Measurements from ENCODE around the gene PPFIBP1.

DNA sequence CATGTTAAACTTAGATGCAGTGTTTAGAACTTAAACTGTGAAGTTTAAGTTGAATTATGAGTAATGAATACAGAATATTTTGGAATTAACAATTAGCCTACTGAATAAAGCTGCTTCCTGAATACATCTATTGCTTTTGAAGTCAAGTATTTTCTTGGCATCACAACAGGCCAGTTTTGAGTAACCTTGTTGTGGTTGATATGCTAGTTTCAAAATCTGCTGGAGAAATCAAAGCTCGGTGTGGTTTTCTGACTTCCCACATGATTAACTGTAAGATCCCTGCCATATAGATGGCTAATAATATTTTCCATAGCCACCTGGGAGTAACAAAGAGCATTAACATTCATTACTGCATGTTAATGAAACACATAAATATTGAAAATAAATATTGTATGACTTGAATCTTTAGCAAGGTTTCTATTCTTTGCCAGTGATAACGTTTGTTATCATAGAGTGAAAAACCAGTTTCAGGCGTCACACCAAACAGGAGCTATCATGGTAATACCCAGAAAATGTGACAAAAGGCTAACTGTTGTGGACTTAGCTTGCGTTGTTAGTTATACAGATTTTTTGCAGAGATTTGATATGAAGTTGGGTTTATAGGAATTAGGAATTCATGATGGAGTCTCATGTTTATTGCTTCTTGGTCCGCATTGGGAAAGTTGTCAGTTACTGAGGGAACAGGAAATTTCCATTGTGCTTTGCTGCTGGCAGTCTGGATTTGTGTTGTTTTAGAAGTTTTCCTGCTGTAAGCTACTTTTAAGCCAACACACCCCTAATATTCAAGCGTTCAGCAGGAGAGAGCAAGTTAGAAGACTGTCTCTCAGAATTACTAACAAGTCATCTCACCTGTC, 32.1 kb downstream of the PPFIBP1 start:
- TF ChIP-seq, protein P1, sequence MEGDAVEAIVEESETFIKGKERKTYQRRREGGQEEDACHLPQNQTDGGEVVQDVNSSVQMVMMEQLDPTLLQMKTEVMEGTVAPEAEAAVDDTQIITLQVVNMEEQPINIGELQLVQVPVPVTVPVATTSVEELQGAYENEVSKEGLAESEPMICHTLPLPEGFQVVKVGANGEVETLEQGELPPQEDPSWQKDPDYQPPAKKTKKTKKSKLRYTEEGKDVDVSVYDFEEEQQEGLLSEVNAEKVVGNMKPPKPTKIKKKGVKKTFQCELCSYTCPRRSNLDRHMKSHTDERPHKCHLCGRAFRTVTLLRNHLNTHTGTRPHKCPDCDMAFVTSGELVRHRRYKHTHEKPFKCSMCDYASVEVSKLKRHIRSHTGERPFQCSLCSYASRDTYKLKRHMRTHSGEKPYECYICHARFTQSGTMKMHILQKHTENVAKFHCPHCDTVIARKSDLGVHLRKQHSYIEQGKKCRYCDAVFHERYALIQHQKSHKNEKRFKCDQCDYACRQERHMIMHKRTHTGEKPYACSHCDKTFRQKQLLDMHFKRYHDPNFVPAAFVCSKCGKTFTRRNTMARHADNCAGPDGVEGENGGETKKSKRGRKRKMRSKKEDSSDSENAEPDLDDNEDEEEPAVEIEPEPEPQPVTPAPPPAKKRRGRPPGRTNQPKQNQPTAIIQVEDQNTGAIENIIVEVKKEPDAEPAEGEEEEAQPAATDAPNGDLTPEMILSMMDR (IDR thresholded peaks at IDR 0.05) = no peak
- TF ChIP-seq POLR2A (IDR thresholded peaks at IDR 0.05) (no peak), EP300 (IDR thresholded peaks at IDR 0.05) (no peak)
